Activated CD8-positive, alpha-beta memory T cell treated with anti-CD3 and anti-CD28 coated beads, Interleukin-2, amount 50 U/mL, for 1 hour (primary cell): ENCODE measurements around the gene GANAB.
A peak's percentile ranks its signal among the peaks of the same experiment; 100 is the strongest.
"Not testable (repeated sequence)": the region's sequence is repeated elsewhere in the genome, so short reads cannot be mapped to it uniquely, and the experiment has no call there.

Source experiments
- DNase-seq: peaks from one replicate; pipeline ENCODE4 v3.0.0-alpha.2; 2020; ENCODE audit errors: extremely low read depth

GANAB gene

GRCh38 chr11:62645946-62646824, at the start of gene GANAB:
TSS of gene GANAB (minus strand) at chr11:62646613. CDS start at chr11:62646599, 14 bp downstream.
- DNase-seq, result peak; percentile 97

- DNase-seq, result peak; percentile 54
These were observed 48.2 kb upstream of the GANAB start for GRCh38 chr11:62694455-62695167.

- DNase-seq, result not testable (repeated sequence)
These were observed 47.2 kb upstream of the GANAB start for GRCh38 chr11:62693624-62694023.

GRCh38 chr11:62689421-62690183, 43.2 kb upstream of the GANAB start, which contains the start of gene LRRN4CL:
TSS of gene LRRN4CL (minus strand) at chr11:62689530. CDS start at chr11:62688508, 1,022 bp downstream.
- no peak for DNase-seq

GRCh38 chr11:62688491-62688890, 42.1 kb upstream of the GANAB start:
- DNase-seq, result no peak

GRCh38 chr11:62687508-62688396, 41.3 kb upstream of the GANAB start:
- no peak for DNase-seq

GRCh38 chr11:62682518-62682917, 36.1 kb upstream of the GANAB start:
- no peak for DNase-seq

GRCh38 chr11:62680825-62681240, 34.4 kb upstream of the GANAB start:
- DNase-seq, result no peak

- peak; percentile 50 for DNase-seq
These were observed 32.6 kb upstream of the GANAB start, which contains the start of gene UBXN1 for GRCh38 chr11:62678770-62679696. TSS of gene UBXN1 (minus strand) at chr11:62679073. CDS start at chr11:62678923, 150 bp downstream.

- DNase-seq, result no peak
These were observed 32.0 kb upstream of the GANAB start for GRCh38 chr11:62678433-62678769.

GRCh38 chr11:62677714-62678113, 31.3 kb upstream of the GANAB start:
- DNase-seq, result no peak

- no peak for DNase-seq
These were observed 30.7 kb upstream of the GANAB start for GRCh38 chr11:62677156-62677555.

GRCh38 chr11:62676698-62677097, 30.3 kb upstream of the GANAB start:
- no peak for DNase-seq

- not testable (repeated sequence) for DNase-seq
These were observed 29.0 kb upstream of the GANAB start for GRCh38 chr11:62675415-62675814.

GRCh38 chr11:62673196-62673525, 26.7 kb upstream of the GANAB start:
- DNase-seq, result no peak

GRCh38 chr11:62671608-62672389, 25.4 kb upstream of the GANAB start, which contains the start of the genes LBHD1 and UQCC3:
TSS of gene LBHD1 (minus strand) at chr11:62672267. CDS start at chr11:62670031, 2,236 bp downstream.
TSS of gene UQCC3 (plus strand) at chr11:62671673. CDS start at chr11:62671746, 73 bp downstream.
- no peak for DNase-seq

GRCh38 chr11:62671236-62671607, 24.8 kb upstream of the GANAB start:
- no peak for DNase-seq

GRCh38 chr11:62669420-62670161, 23.2 kb upstream of the GANAB start:
- no peak for DNase-seq
